ENCODE data around the gene TOR2A. TPM values are rescaled to one million over a fixed set of nuclear protein-coding genes. Genes with fewer than 3 reads are reported as not detected.

Gene TOR2A
- total RNA-seq, 1 donor from 2014 or later: not detected

- H3K27me3 ChIP-seq: no peaks in the 10 kb centered on the region
- no peak for TF ChIP-seq CTCF (IDR thresholded peaks at IDR 0.05)
- H3K9me3 ChIP-seq: no peaks in the 10 kb centered on the region
- no peak overlapping the region for H3K4me3 ChIP-seq
- H3K27ac ChIP-seq: no peak overlapping the region
- H3K4me1 ChIP-seq: peaks cover 0 to 2% of the 10 kb centered on the region in 2 donors
- DNase-seq (ENCODE audit: low spot score in 2 of 2): no peak
- intact Hi-C loops (cut with DNase I): no loop called here
- H3K36me3 ChIP-seq: peaks cover 0 to 2% of the 10 kb centered on the region in 2 donors
Measured at GRCh38 chr9:127749090-127749787, 14.1 kb upstream of the TOR2A start.

- no peaks in the 10 kb centered on the region for H3K27me3 ChIP-seq
- intact Hi-C loops (cut with DNase I): no loop called here
Measured at GRCh38 chr9:127746959-127747569, 12.0 kb upstream of the TOR2A start.

GRCh38 chr9:127744398-127745110 is 9.5 kb upstream of the TOR2A start:
- DNase-seq (ENCODE audit: low spot score in 2 of 2): no peak
- intact Hi-C loops (cut with DNase I): no loop called here
- Histone ChIP-seq H3K9me3 (no peaks in the 10 kb centered on the region), H3K4me1 (no peaks in the 10 kb centered on the region), H3K27me3 (no peaks in the 10 kb centered on the region), H3K36me3 (peaks cover 0 to 2% of the 10 kb centered on the region in 2 donors), H3K27ac (no peak overlapping the region), H3K4me3 (no peak overlapping the region)
- TF ChIP-seq CTCF (IDR thresholded peaks at IDR 0.05): no peak

More at GRCh38 chr9:127746959-127747569, 12.0 kb upstream of the TOR2A start:
- Histone ChIP-seq H3K27ac (no peak overlapping the region), H3K4me1 (no peaks in the 10 kb centered on the region), H3K9me3 (no peaks in the 10 kb centered on the region), H3K36me3 (peaks cover 0 to 2% of the 10 kb centered on the region in 2 donors), H3K4me3 (no peak overlapping the region)
- DNase-seq (ENCODE audit: low spot score in 2 of 2): no peak
- TF ChIP-seq CTCF (IDR thresholded peaks at IDR 0.05): no peak

- Histone ChIP-seq H3K4me3 (no peak overlapping the region), H3K27me3 (no peaks in the 10 kb centered on the region), H3K36me3 (no peaks in the 10 kb centered on the region)
Measured at GRCh38 chr9:127742435-127743088, 7.5 kb upstream of the TOR2A start.

More at GRCh38 chr9:127742435-127743088, 7.5 kb upstream of the TOR2A start:
- Histone ChIP-seq H3K9me3 (no peaks in the 10 kb centered on the region), H3K4me1 (no peaks in the 10 kb centered on the region), H3K27ac (no peak overlapping the region)
- no peak for TF ChIP-seq CTCF (IDR thresholded peaks at IDR 0.05)
- DNase-seq (ENCODE audit: low spot score in 2 of 2): no peak
- intact Hi-C loops (cut with DNase I): no loop called here
